Ramos (cell line): Measurements from ENCODE around the gene PDLIM7.

Source experiments
- in situ Hi-C: fragments of 300-500 bp; cut with MboI; formaldehyde crosslinking; loops from one replicate; pipeline ENCODE4 v1.14.3; 2022; ENCODE audit warnings: low sequenced_read_pairs; ENCODE audit not compliant: unreplicated experiment

PDLIM7 gene

GRCh38 chr5:177466861-177467260, 30.5 kb downstream of the PDLIM7 start:
- in situ Hi-C loops: no loop called here

GRCh38 chr5:177465044-177465443, 32.4 kb downstream of the PDLIM7 start:
- in situ Hi-C loops: no loop called here

- in situ Hi-C loops: no loop called here
Measured at GRCh38 chr5:177462021-177462670, 35.3 kb downstream of the PDLIM7 start.

GRCh38 chr5:177459819-177460628, 37.4 kb downstream of the PDLIM7 start:
- in situ Hi-C loops: loop anchor here (5.0 kb wide), 1 partner anchor 148 kb away; the partner anchor contains the start of gene MXD3

- in situ Hi-C loops: loop anchor here (5.0 kb wide), 1 partner anchor 147 kb away; the partner anchor contains the start of gene MXD3
Measured at GRCh38 chr5:177459357-177459756, 38.0 kb downstream of the PDLIM7 start.

GRCh38 chr5:177458912-177459350, 38.5 kb downstream of the PDLIM7 start:
- in situ Hi-C loops: loop anchor here (5.0 kb wide), 1 partner anchor 147 kb away; the partner anchor contains the start of gene MXD3

- in situ Hi-C loops: loop anchor here (5.0 kb wide), 1 partner anchor 146 kb away; the partner anchor contains the start of gene MXD3
Measured at GRCh38 chr5:177457852-177458681, 39.3 kb downstream of the PDLIM7 start.

- in situ Hi-C loops: loop anchor here (5.0 kb wide), 1 partner anchor 145 kb away; the partner anchor contains the start of gene MXD3
Measured at GRCh38 chr5:177456976-177457851, 40.2 kb downstream of the PDLIM7 start.

- in situ Hi-C loops: loop anchor here (5.0 kb wide), 1 partner anchor 144 kb away; the partner anchor contains the start of gene MXD3
Measured at GRCh38 chr5:177456591-177456964, 40.8 kb downstream of the PDLIM7 start.

- in situ Hi-C loops: loop anchor here (5.0 kb wide), 1 partner anchor 144 kb away; the partner anchor contains the start of gene MXD3
Measured at GRCh38 chr5:177455661-177456590, 41.5 kb downstream of the PDLIM7 start.

GRCh38 chr5:177455036-177455660, 42.3 kb downstream of the PDLIM7 start:
- in situ Hi-C loops: loop anchor here (5.0 kb wide), 1 partner anchor 143 kb away; the partner anchor contains the start of gene MXD3

GRCh38 chr5:177454397-177455035, 42.9 kb downstream of the PDLIM7 start:
- in situ Hi-C loops: loop anchor here (5.0 kb wide), 1 partner anchor 142 kb away; the partner anchor contains the start of gene MXD3

- in situ Hi-C loops: no loop called here
Measured at GRCh38 chr5:177453852-177454396, 43.5 kb downstream of the PDLIM7 start.

- in situ Hi-C loops: no loop called here
Measured at GRCh38 chr5:177452688-177453638, 44.4 kb downstream of the PDLIM7 start.

- in situ Hi-C loops: no loop called here
Measured at GRCh38 chr5:177450667-177451424, 46.6 kb downstream of the PDLIM7 start.
